Fibroblast of skin of right biceps (primary cell): ENCODE data around the gene NOL6.
"Not testable (repeated sequence)": the region's sequence is repeated elsewhere in the genome, so short reads cannot be mapped to it uniquely, and the experiment has no call there.

ENCODE experiments used
- DNase-seq: peaks from one replicate; pipeline ENCODE4 v3.0.0-alpha.2; 2013

The NOL6 gene

GRCh38 chr9:33472171-33472880 is 1.4 kb downstream of the NOL6 start:
- DNase-seq = no peak

GRCh38 chr9:33471361-33471760 is 2.4 kb downstream of the NOL6 start:
- no peak for DNase-seq

DNA sequence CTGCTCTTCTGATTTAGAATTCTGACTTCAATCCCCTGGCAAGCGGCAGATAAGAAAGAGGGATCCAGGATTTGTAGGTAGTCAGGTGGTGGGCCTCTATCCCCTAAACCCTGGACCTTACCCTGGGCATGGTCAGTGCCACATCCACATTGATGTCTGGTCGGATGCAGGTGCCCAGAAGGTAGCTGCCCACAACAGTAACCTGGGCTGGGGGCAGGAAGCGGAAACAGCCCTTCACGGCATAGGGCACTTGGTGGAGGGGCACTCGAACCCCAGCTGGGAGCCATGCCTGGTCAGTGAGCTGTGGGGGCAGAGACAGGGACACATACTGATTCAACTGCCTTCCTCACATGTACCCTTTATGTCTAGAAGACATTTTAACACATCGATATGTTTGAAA is 3.8 kb downstream of the NOL6 start:
- DNase-seq = no peak

GRCh38 chr9:33468797-33469621 is 4.7 kb downstream of the NOL6 start:
- no peak for DNase-seq

DNA sequence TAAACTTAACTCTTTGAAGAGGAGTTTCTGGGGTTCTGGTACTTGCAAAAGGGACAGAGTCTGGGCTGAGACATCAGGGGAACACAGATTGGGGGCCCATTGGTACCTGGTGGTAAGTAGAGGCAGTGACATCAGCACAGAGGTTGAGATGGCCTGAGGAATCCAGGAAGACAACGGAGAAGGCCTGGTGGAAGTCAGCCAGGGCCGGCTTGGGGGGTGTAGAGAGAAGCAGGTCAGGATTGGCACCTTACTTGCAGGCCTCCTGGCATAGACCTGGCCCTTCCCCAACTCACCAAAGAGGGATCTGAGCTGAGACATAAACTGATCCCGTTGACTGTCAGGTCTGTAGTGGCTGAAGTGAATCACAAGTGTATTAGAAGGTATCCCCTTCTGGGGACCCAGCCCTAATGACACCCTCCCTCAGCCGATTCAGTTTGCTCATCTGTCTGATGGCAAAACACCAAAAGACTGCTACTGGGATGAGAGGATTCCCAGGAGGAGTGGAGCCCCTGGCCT is 5.5 kb downstream of the NOL6 start:
- DNase-seq = no peak

- no peak for DNase-seq
Measured at GRCh38 chr9:33467526-33467925, 6.2 kb downstream of the NOL6 start.

- DNase-seq = peak; percentile 27
Measured at GRCh38 chr9:33466565-33467495, 6.9 kb downstream of the NOL6 start.

GRCh38 chr9:33465596-33466564 is 7.8 kb downstream of the NOL6 start:
- no peak for DNase-seq

GRCh38 chr9:33465096-33465495 is 8.6 kb downstream of the NOL6 start:
- DNase-seq = no peak

DNA sequence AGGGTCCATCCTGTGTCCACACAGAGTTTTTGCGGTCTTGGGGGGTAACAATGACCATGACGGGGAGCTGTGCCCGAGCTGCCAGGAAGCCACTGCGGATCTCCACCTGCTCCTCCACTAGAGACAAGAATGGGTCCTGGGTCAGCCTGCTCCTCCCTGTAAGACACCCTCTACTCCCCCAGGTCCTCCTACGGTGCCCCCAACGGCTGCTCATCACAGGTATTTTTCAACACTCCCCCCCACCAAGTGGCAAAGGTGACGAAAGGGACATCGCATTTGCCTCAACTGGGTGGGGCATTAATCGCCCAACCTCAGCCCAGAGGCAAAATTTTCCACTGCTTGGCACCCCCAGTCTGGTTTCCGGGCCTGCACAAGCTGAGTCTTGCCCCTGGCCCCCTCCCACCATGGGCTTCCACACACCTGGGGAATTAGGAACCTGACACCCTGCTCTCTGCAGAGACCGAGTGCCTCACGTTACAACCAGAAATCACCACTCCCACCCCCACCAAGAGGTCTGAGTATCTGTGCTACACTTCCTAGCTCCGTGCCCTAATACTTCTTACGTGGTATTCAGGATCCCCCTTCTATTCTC is 9.6 kb downstream of the NOL6 start:
- no peak for DNase-seq

- no peak for DNase-seq
Measured at GRCh38 chr9:33463151-33463550, 10.6 kb downstream of the NOL6 start.

GRCh38 chr9:33461492-33461891 is 12.2 kb downstream of the NOL6 start:
- no peak for DNase-seq

DNA sequence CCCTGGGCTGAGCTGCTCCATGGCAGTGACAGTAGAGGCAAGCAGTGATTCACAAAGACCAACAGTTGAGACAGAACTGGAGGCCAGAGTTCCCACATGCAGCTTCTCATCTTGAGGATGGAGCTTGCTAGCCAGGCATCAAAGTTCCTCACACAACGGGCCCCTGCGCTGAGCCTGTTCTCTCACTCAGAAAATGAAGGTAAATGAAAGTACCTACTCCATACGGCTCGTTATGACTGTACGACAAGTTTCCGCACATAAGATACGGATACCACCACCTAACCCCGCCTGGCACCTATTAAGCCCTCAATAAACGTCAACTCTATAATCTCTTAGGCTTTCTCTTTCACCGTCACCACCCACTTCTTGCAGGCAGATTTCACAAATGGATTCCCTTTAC is 12.9 kb downstream of the NOL6 start:
- DNase-seq = no peak

- no peak for DNase-seq
Measured at GRCh38 chr9:33459115-33459514, 14.6 kb downstream of the NOL6 start.

DNA sequence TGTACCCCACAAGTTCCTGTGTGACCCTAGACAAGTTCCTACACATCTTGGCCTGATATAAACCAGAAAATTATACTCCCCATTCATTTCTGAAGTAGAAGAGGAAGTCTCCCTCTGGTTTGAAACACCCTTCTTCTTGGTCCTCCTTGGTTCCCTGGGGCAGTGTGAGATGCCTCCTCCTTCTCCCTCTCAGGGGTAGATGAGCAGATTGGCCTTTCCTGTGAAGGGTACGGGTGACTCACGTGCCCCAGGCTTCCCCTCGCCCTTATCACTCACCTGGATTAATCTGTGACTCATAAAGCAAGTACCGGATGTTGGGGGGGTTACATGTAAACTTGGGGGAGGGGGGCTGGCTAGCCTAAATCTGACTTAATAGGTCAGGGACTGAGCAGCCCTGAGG is 15.3 kb downstream of the NOL6 start:
- peak; percentile 20 for DNase-seq

- no peak for DNase-seq
Measured at GRCh38 chr9:33455945-33456344, 17.8 kb downstream of the NOL6 start.

- DNase-seq = not testable (repeated sequence)
Measured at GRCh38 chr9:33455456-33455855, 18.3 kb downstream of the NOL6 start.

DNA sequence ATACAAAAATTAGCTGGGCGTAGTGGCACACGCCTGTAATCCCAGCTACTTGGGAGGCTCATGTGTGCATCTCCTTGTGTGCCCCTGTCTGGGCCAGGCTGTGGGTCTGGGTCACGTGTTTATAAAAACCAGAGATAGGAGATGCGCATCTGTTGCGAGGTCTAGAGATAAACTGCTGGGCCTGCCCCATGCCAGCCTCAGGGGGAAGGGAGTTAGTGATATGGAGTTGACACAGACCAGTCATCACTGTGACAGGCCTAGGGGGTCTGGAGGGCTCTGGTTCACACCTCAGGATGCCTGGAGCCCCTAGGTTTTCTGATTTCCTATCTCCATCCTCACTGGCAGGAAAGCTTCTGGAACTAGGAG is 19.1 kb downstream of the NOL6 start:
- DNase-seq = not testable (repeated sequence)

DNA sequence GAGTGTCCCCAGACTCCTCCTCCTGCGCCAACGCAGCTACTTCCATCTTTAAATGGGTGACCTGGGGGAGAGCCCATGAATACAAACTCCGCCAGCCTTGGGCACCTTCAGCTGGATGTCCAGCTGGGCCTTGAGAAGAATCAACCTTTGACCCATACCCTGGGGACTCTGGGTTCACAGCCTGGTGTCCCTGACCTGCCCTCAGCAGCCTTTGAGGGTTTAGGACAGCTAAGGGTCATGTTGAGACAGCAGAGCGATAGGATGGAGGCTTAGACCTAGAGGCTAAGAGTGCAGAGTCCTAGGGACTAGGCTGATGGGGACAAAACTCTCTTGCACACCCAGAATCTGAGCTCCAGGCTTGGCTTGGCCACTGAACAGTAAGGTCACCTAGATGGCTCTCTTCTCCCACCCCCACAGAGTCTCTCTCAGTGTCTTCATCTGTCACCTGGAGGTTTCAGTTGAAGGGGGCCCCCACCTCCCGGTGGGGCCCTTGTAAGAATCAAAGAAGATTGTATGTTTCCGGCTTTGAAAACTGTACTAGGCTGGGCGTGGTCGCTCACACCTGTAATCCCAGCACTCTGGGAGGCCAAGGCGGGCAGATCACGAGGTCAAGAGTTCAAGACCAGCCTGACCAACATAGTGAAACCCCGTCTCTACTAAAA is 19.6 kb downstream of the NOL6 start:
- no peak for DNase-seq

GRCh38 chr9:33453286-33453860 is 20.4 kb downstream of the NOL6 start:
- DNase-seq = peak; percentile 36
